Measurements from ENCODE around the gene CCDC141.
"Not testable (repeated sequence)": the region's sequence is repeated elsewhere in the genome, so short reads cannot be mapped to it uniquely, and the experiment has no call there.

The CCDC141 gene

DNA sequence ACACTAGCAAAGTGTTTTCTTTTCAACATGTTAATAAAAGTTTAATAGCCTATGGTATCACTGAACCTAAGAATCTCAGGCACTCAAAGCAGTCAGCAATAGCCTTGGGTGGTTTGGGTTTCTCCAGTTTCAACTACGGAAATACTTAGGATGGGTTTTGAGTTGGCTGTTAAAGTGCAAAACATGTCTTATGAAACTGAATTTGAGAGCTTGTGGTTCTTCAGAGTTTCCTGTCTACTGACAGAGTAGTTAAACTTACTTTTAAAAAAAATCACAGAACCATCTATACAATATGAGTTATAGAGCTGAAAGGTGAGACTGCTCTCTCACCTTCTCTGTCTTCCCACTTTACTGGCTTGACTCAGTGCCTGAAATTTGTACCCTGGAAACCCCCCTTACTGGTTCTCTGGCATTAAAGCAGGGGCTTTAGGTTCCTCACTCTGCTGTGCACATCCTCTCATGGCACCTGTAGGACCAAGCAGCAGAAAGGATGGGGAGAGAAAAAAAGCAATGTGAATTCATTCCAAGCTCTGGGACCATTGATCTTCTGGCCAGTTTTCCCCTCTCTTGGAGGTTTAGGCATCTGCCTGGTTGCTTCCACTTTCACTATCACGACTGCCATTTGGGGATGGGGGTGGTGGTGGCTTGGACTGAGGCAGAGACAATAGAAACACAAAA lies 18.1 kb downstream of the CCDC141 start:
- DNase-seq = peak; percentile 43

DNA sequence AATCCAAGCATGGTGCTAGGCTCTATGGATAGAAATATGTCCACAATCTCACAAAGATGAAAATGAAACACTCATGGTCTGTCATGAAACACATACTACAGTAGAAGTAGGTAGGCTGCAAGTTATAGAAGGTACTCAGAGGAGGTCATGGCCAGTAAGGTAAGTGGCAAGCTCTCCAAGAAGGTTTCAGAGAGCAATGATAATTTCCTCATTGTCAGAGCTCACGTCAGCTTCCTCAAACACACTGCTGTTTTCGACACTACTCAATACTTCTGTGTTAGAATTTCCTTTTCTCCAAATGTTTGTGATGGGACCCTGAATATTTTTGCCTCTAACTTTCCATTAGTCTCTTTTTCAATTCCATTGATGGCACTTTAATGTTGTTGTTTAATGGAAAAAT lies 25.5 kb downstream of the CCDC141 start:
- DNase-seq = no peak

DNA sequence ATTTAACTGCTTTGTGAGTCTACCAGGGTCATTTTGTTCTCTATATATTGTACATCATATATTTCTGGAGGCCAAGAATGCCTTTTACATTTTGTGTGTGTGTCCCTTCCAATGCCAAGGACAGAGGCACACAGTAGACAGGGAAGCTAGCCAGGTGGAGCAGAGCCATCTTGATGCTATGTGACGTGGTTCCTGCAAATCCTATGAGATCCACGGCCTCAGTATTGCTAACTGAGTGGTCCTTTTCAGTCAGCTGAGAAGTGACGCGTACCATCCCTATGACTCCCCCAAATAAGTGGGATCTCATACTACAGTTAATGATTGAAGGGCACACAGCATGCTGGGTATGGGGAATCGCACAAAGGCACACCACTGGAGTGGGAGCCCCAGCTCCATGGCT lies 27.3 kb downstream of the CCDC141 start:
- no peak for DNase-seq

DNA sequence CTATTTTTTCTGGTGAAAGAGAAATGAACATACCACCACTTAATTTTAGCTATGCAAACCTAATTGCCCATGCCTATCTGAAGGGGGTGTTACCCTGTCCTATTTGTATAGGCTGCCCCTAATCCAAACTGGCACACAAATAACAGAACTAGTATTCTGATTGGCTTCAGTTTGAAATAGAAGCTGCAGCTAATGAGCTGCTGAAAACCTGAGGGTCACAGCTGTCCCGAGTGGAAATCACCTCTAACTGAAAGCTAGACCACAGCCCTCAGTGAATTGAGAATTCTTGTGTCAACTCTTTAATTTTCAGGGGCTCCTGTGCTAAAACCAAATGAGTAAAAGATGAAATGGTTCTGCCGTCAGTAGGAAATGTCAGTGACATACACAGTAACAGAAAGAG lies 28.7 kb downstream of the CCDC141 start:
- DNase-seq = no peak

DNA sequence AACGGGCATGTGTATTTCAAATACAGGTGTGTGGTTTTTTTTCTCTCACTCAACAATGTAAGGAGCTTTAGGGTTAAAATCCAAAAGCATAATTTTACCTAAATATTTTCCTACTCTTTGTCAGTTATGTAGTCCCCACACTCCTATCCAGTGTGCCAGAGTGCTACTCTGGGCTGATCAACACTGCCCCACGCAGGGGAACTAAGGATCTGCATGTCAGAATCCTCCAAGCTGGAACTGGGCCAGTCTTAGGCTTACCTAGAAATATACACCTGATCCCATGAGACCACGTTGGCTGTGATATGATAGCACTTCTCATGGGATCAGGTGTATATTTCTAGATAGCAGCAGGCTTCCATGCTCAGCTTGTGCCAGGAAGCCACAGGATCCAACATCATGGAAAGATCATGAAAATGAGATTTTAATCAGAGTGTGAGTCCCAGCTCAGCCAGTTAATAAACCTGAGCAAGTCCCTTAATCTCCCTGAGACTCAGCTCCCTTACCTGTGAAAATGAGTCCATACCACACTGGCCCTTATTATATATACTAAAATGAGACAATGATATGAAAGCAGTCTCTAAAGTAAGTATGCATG lies 29.7 kb downstream of the CCDC141 start:
- peak; percentile 57 for DNase-seq

DNA sequence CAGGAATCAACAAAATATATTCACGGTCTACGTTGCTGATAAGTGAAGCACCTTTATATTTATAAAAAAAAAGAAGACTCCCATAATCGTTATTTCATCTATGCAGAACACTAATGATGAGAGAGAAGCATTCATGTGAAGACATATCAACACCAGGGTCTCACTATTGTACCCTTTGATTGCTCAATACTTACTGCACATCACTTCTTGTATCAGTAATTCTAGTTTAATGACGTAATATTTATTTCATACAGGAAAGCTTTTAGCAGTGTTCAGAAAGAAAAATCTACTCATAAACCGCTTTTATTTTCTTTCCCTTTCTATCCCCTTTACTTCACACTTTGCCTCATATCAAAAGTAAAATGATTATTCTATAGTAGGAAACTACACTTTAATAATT lies 30.7 kb downstream of the CCDC141 start:
- DNase-seq = no peak

DNA sequence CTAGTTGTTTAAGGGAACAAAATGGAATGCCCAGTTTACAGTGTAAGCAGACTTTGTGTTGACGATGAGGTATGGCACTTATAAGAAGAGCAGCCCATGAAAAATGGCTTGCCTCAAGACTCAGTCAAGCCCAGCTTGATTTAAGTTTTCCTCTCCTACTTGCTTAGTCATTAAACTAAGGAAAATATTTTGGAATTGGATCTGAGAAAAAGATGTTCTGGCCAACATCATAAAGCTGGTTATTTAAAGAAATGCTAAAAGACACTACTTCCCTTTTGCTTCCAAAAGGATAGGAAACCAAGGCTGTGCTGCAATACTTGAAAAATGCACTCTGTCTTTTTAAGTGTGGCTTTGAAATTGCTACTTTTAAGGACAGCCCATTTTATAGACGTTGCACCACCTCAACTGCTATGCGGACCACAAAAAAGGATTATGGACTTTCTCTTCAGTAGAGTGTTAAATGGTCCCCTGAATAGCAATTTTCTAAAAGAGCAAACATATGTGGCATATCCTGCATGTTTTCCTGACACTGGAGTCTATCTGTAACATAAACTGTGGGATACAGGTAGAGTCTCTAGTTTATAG lies 32.1 kb downstream of the CCDC141 start:
- DNase-seq = no peak

DNA sequence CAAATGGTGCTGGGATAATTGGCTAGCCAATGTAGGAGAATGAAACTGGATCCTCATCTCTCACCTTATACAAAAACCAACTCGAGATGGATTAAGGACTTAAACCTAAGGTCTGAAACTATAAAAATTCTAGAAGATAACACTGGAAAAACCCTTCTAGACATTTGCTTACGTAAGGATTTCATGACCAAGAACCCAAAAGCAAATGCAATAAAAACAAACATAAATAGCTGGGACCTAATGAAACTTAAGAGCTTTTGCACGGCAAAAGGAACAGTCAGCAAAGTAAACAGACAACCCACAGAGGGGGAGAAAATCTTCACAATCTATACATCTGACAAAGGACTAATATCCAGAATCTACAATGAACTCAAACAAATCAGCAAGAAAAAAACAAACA lies 35.7 kb downstream of the CCDC141 start:
- DNase-seq = not testable (repeated sequence)

DNA sequence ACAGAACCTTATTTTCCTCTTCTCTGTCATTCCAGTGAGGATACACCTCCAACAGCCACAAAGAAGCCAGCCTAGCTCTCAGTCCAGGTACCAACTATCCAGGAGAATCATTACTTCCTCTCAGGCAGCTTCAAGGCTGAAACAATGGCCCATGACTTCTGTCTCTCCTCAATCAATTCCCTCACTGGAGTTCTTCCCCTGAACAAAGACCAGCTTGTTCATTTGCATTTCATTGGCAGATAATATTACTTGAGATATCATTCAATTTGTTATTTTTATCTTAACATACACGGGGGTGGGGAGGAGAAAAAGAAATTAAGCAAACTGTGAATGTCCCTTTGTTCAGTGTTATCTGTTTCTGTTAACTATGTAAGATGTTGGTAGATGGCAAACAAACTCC lies 44.0 kb downstream of the CCDC141 start:
- no peak for DNase-seq

DNA sequence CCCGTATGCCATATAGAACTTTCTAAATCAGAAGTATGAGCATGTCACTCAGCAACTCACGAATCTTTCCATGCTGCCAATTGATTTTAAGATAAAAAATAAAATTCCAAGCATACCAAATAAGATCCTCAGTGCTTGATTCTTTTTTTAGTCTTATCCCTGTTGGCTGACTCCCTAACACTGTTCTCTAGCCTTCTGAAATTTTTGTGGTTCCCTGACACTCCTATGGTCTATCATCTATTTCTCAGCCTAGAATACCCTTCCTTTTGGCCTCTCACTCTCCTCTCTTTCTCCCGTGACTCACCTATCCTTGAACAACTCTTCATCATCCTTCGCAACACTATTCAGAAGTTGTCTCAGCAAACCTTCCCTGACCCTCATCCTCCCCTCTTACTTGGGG lies 50.5 kb downstream of the CCDC141 start:
- no peak for DNase-seq

DNA sequence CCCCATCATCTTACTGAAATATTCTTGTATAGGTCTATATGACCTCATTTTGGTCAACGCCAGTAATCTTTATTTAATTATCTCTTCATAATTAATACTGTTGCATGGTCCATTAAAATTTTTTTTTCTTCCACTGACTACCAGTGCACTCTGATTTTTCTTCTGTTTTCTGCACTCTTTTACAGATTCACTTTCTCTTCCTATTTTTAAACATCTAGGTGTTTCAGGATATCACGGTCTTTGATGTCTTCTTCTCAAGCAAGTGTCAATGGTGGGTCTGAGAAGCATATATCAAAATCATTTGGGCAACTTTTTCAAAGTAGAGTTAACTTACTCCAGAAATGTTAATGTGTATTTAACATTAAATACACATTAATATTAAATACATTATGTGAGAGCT lies 51.4 kb downstream of the CCDC141 start:
- DNase-seq = no peak

DNA sequence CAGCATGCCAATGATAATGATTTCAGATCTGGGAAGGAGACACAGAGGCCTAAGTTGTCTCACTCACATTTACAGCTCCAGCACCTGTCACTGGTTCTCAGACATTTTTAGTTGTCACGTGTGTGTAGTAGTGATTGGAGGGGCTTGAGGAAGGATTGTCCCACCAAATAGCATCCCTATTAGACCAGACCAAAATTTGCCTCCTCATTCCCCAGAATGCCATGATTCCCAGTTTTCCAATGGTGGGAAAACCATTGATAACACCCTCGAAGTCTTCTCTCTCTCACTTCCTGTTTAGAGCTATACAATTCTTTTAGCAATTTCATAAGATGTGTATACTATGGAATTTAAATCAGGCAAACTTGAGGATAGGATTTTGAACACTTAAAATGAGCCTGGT lies 52.5 kb downstream of the CCDC141 start:
- no peak for DNase-seq

DNA sequence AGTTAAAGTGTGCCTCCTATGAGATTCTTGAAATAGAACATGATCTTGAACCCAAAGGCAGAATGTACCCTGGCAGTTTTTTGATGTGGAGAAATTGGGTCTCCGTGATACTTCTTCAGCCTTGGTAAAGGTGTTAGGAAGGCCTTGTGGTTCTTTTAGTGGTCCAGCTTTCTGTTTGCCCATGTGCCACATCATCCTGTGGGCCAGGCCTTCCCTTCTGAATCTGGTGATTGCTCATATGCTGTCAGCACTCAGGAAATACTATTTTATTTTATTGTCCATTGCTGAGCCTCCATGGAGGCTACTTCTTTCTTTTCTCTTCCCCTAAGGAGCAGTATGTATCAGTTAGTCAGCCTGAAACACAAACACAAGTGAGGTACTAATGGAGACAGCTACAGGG lies 52.9 kb downstream of the CCDC141 start:
- DNase-seq = no peak

DNA sequence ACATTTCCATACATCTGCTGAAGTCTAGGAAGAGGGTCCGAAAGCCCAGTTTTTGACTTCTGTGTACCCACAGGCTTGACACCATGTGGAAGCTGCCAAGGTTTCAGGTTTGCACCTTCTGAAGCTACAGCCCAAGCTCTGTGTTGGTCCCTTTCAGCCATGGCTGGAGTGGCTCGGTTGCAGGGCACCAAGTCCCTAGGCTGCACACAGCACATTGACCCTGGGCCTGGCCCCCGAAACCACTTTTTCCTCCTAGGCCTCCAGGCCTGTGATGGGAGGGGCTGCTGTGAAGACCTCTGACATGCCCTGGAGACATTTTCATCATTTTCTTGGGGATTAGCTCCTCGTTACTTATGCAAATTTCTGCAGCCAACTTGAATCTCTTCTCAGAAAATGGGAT lies 55.7 kb downstream of the CCDC141 start:
- no peak for DNase-seq

DNA sequence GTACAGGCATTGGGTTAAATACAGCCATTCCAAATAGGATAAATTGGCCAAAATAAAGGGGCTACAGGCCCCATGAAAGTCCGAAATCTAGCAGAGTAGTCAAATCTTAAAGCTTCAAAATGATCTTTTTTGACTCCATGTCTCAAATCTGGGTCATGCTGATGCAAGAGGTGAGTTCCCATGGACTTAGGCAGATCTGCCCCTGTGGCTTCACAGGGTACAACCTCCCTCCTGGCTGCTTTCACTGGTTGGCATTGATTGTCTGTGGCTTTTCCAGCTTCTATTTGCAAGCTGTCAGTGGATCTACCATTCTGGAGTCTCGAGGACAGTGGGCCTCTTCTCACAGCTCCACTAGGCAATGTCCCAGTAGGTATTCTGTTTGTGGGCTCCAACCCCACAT lies 56.1 kb downstream of the CCDC141 start:
- no peak for DNase-seq

DNA sequence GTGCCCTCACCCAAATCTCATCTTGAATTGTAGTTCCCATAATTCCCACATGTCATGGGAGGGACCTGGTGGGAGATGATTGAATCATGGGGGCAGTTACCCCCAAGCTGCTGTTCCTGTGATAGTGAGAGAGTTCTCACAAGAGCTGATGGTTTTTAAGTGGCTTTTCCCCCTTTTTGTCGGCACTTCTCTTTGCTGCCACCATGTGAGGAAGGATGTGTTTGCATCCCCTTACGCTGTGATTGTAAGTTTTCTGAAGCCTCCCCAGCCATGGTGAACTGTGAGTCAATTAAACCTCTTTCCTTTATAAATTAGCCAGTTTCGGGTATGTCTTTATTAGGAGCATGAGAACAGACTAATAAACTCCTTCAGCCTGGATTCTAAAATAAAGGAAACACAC lies 57.2 kb downstream of the CCDC141 start:
- not testable (repeated sequence) for DNase-seq

DNA sequence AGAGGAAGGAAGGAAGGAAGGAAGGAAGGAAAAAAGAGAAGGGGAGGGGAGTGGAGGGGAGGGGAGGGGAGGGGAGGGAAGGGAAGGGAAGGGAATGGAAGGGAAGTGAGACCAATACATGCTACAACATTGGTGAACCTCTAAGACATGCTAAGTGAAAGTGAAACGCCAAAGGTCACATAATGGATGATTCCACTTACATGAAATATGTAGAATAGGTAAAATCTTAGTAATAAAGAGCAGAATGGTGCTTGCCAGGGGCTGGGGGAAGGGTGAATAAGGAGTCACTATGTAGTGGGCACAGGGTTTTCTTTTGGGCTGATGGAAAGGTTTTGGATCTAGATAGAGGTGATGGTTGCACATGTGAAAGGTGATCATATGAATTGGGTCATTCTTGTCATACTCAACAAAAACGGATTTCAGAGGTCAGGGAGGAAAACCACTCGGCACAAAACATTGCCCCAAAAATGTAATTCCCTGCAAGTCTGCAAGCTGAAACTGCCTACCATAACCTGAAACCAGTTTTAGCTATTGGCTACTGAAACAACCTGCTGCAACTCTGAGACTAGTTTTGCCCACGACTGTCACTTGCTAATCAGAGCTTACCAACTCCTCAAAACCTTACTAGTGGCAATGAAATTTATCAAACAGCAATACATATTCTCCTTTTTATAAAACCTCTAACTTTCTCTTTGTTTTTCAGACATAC lies 59.2 kb downstream of the CCDC141 start:
- peak; percentile 15 for DNase-seq

DNA sequence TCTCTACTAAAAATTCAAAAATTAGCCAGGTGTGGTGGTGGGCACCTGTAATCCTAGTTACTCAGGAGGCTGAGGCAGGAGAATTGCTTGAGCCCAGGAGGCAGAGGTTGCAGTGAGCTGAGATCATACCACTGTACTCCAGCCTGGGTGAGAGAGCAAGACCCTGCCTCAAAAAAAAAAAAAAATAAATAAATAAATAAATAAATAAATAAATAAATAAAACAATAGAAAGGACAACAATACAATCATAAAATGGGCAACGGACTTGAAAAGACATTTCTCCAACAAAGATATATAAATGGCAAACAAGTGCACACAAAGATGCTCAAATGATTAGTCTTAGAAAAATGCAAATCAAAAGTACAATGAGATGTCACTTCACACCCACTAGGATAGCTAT lies 60.5 kb downstream of the CCDC141 start:
- not testable (repeated sequence) for DNase-seq

DNA sequence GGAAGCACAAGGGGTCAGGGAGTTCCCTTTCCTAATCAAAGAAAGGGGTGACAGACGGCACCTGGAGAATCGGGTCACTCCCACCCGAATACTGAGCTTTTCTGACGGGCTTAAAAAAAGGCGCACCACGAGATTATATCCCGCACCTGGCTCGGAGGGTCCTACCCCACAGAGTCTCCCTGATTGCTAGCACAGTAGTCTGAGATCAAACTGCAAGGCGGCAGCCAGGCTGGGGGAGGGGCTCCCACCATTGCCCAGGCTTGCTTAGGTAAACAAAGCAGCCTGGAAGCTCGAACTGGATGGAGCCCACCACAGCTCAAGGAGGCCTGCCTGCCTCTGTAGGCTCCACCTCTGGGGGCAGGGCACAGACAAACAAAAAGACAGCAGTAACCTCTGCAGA lies 67.3 kb downstream of the CCDC141 start:
- DNase-seq = not testable (repeated sequence)

DNA sequence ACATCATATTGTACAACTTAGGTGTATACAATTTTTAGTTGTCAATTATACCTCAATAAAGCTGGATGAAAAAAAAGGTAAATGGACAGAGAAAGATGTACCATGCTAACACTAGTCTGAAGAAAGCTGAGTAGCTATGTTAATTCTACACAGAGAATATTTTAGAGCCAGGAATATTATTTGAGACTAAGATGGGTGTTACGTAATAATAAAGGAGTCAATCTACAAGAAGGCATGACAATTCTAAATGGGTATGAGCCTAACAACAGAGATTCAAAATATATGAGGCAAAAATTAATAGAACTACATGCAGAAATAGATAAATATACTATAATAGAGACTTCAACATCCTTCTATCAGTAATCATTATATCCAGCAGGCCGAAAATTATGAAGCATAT lies 69.1 kb downstream of the CCDC141 start:
- DNase-seq = no peak

DNA sequence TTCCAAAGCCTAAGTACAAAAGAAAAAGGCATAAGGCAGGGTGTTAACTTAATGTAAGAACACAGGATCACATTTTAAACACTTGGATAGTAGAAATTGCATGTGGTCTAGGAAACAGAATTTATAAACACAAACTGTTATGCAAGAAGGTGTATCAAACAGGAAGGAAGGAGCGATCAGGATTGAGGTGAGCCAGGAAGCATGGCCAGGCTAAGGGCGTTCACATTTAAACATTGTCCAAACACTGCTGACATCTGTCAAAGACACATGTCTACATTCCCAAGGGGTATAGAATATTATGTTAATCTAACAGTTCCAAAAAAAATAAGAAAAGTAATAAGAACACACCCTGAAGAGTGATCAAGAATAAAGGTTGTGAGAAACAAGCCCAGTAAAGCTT lies 71.3 kb downstream of the CCDC141 start:
- no peak for DNase-seq

DNA sequence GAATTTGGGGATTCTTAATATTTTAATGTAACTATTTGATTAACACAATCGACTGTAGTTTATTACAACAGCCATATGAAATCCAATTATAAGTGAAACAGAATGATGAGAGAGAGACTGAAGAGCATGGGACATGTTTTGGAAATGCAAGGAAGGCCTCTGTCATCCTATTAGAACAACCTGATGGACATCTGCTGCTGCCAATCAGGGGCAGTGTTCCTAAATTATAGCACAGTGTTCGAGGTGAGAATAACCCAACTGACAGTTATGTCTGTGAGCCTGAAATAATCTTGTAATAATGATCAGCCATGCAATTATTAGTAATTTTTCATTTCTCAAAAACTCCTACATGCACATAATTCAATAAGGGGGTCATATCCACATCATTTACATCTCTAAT lies 73.6 kb downstream of the CCDC141 start:
- no peak for DNase-seq

DNA sequence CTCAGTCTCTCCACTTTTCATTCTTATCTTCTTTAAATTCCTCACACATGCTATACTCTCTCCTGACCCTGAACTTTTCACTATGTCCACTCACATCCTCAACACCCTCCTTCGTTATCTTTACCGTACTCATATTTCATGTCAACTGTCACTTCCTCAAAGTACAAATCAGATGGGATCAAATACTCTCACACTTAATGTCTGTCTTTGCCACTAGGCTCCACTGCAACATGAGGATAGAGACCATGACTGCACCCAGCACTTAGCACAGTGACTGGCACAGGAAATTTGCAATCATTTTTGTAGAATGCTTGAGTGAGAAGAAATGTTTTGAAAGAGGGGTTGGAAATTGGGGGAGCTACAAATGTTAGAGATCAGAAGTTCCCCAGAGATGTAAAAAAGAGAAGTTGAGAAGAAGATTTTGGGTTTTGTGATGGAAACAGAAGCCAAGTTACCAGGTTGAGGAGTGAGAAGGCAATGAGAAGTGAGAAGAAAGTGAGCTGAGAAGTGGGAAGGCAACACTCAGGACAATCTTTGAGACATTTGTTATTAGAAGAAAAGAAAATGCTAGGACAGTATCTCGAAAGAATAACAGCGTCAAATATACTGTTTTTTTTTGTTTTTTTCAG lies 87.0 kb downstream of the CCDC141 start:
- DNase-seq = no peak

DNA sequence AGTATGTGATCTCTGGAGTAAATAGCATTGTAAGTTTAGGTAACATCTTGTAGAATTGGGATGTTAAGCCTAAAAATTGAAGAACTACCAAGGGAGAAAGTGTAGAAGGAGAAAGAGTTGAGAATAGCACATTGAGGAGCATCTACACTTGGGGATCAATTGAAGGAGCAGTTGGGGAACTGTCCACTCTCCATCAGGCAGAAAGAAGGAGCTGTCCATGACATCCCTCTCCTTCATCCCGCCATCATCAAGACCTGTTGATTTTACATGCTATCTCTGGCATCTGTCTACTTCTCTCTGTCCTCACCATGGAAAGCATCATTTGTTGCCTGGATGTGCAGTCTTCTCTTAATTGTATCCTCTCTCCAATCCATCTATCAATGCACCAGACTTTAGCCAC lies 87.8 kb downstream of the CCDC141 start:
- no peak for DNase-seq

Measured in activated naive CD4-positive, alpha-beta T cell treated with anti-CD3 and anti-CD28 coated beads, Interleukin-2, amount 50 U/mL, for 16 hours (primary cell).